GM12878 (cell line): ENCODE data around the gene LMBR1. TPM values are rescaled to one million over a fixed set of nuclear protein-coding genes. Genes with fewer than 3 reads are reported as not detected.
"Not testable (repeated sequence)": the region's sequence is repeated elsewhere in the genome, so short reads cannot be mapped to it uniquely, and the experiment has no call there.

ENCODE experiments used
- ATAC-seq: fragments of 200-7000 bp; cut with Tn5 transposase; 3 replicates; pipeline ENCODE4 v1.9.1; 2020; ENCODE audit warnings: mild to moderate bottlenecking, moderate library complexity
- BruUV-seq: library from RNA; stranded (reverse); fragments of 400-500 nt; replicated peaks from 2 replicates; lab custom pipeline; 2021; lab: Mats Ljungman, UMichigan
- CTCF ChIA-PET: fragments of 300-600 bp; sonication (Branson Sonifier 250); formaldehyde crosslinking; extraction: SDS; loops from one replicate; lab custom pipeline; 2021; ENCODE audit warnings: inconsistent platforms; lab: Yijun Ruan, JAX
- POLR2A ChIA-PET: fragments of 350-600 bp; formaldehyde crosslinking; extraction: SDS; loops from one replicate; lab custom pipeline; 2021; ENCODE audit warnings: inconsistent platforms; lab: Charles Lee
- RAD21 ChIA-PET: fragments of 300-600 bp; sonication (Branson Sonifier 250); formaldehyde crosslinking; loops from one replicate; lab custom pipeline; 2023; ENCODE audit warnings: antibody characterized with exemption; ENCODE audit not compliant: unreplicated experiment; lab: Charles Lee
- SMC1A ChIA-PET: fragments of 300-600 bp; sonication (Branson Sonifier 250); formaldehyde crosslinking; loops from one replicate; lab custom pipeline; 2023; ENCODE audit not compliant: unreplicated experiment, uncharacterized antibody; lab: Charles Lee
- DNase-seq: peaks from one replicate; pipeline ENCODE4 v3.0.0-alpha.2; 2011; ENCODE audit warnings: low read depth, low spot score
- FAIRE-seq: peaks from 3 replicates; lab custom pipeline; 2011; peaks lifted over from hg19 to GRCh38; lab: Jason Lieb, UNC
- H2AFZ ChIP-seq: 2 replicates; pipeline ENCODE4 v1.6.0; 2011; ENCODE audit warnings: low read depth, low read length, control low read depth; ENCODE audit not compliant: control insufficient read depth
- H3K27ac ChIP-seq: 2 replicates; pipeline ENCODE4 v1.5.1; 2011; ENCODE audit warnings: control low read depth; ENCODE audit not compliant: control insufficient read depth, insufficient read depth
- H3K27me3 ChIP-seq, 2 experiments: replicated peaks in 1 of 2; 2 replicates each; pipeline versions ENCODE4 v1.6.0 to v1.6.1; 2011; ENCODE audit warnings: low read length in 1 of 2; ENCODE audit not compliant: control insufficient read depth in 2 of 2, insufficient read depth in 2 of 2
- H3K36me3 ChIP-seq, 2 experiments: 2 replicates each; pipeline ENCODE4 v1.5.1; 2011; ENCODE audit warnings: low read length in 1 of 2; ENCODE audit not compliant: control insufficient read depth in 2 of 2, insufficient read depth in 2 of 2
- H3K4me1 ChIP-seq: 2 replicates; pipeline ENCODE4 v1.6.1; 2011; ENCODE audit warnings: mild to moderate bottlenecking, low read length, moderate library complexity, mixed read lengths; ENCODE audit not compliant: control insufficient read depth, insufficient read depth
- H3K4me2 ChIP-seq: 2 replicates; pipeline ENCODE4 v1.6.0; 2011; ENCODE audit warnings: control low read depth; ENCODE audit not compliant: control insufficient read depth, insufficient read depth
- H3K4me3 ChIP-seq: fragments of 200-600 bp; sonication (generic); 2 replicates; pipeline ENCODE4 v1.5.1; 2016
- H3K79me2 ChIP-seq: 2 replicates; pipeline ENCODE4 v1.6.0; 2011; ENCODE audit warnings: low read length; ENCODE audit not compliant: control insufficient read depth, insufficient read depth
- H3K9ac ChIP-seq: 2 replicates; pipeline ENCODE4 v1.8.0; 2011; ENCODE audit warnings: low read length, control low read depth, mixed read lengths; ENCODE audit not compliant: control insufficient read depth, insufficient read depth
- H3K9me3 ChIP-seq: replicated peaks from 3 replicates; pipeline ENCODE4 v1.5.1; 2011; ENCODE audit warnings: mild to moderate bottlenecking, low read length; ENCODE audit not compliant: control insufficient read depth, insufficient read depth
- H4K20me1 ChIP-seq: 2 replicates; pipeline ENCODE4 v1.6.0; 2011; ENCODE audit not compliant: control insufficient read depth, insufficient read depth
- EZH2 ChIP-seq: IDR thresholded peaks from 2 replicates; pipeline ENCODE4 v1.6.1; 2012; ENCODE audit warnings: low read depth, mild to moderate bottlenecking, control low read depth, inconsistent platforms, low read length, borderline replicate concordance; ENCODE audit not compliant: control insufficient read depth
- GATAD2B ChIP-seq: fragments of 450-650 bp; conservative IDR thresholded peaks from 2 replicates; pipeline ENCODE4 v1.6.1; 2017; ENCODE audit warnings: low read depth, mild to moderate bottlenecking, moderate library complexity
- HDAC2 ChIP-seq: fragments of 200-600 bp; sonication (generic); IDR thresholded peaks from 2 replicates; pipeline ENCODE4 v1.6.1; 2017
- NFIC ChIP-seq: IDR thresholded peaks from 2 replicates; pipeline ENCODE4 v1.6.1; 2012; ENCODE audit warnings: low read depth, mild to moderate bottlenecking, inconsistent platforms, low read length, moderate library complexity
- NRF1 ChIP-seq: conservative IDR thresholded peaks from 2 replicates; pipeline ENCODE4 v1.6.1; 2011; ENCODE audit warnings: mild to moderate bottlenecking, low read depth, low read length, improper control_type of control experiment
- SMARCA5 ChIP-seq: fragments of 450-650 bp; IDR thresholded peaks from 2 replicates; pipeline ENCODE4 v1.6.1; 2017; ENCODE audit warnings: mild to moderate bottlenecking
- YY1 ChIP-seq: IDR thresholded peaks from 2 replicates; pipeline ENCODE4 v1.6.1; 2011; ENCODE audit warnings: low read depth, mild to moderate bottlenecking, low read length
- ZNF217 ChIP-seq: fragments of 450-650 bp; IDR thresholded peaks from 2 replicates; pipeline ENCODE4 v1.6.1; 2017; ENCODE audit warnings: antibody characterized with exemption, mild to moderate bottlenecking
- ZZZ3 ChIP-seq: IDR thresholded peaks from 2 replicates; pipeline ENCODE4 v1.6.1; 2011; ENCODE audit warnings: low read depth; ENCODE audit not compliant: control insufficient read depth, insufficient read length
- WGBS: methylation state at CpG from one replicate; pipeline ENCODE4 v1.1.6; 2016; ENCODE audit warnings: low lambda C conversion rate; ENCODE audit not compliant: insufficient replicate concordance, insufficient coverage; ENCODE audit errors: missing lambda C conversion rate; 5-methylcytosine and 5-hydroxymethylcytosine counted together
- in situ Hi-C: fragments of 300-500 bp; cut with MboI; formaldehyde crosslinking; loops from 9 replicates; pipeline ENCODE4 v1.14.3; 2018; ENCODE audit warnings: mixed read lengths
- intact Hi-C: fragments of 100-400 bp; cut with micrococcal nuclease; formaldehyde crosslinking; loops from one replicate; pipeline ENCODE4 v1.14.2; 2022; ENCODE audit not compliant: unreplicated experiment
- polyA plus RNA-seq, 11 experiments: library from polyadenylated mRNA; depleted of rRNA in 4 of 11; unstranded in 6 of 11; stranded (reverse) in 5 of 11; fragments of >200 nt; fragmentation: Nextera tagmentation in 4 of 11; fragmentation: Illumina TruSeq in 1 of 11; extraction: Ambion mirVana in 4 of 11; extraction: Trizol in 1 of 11; gene quantifications; 1 replicate in 1 of 11; 2 replicates in 10 of 11; pipeline versions ENCODE4 v1.2.1 to v1.2.3, GENCODE V29; 2011 to 2016; ENCODE audit warnings: inconsistent platforms in 2 of 11, missing spikeins in 2 of 11, low read depth in 1 of 11
- total RNA-seq, 4 experiments: library from RNA; depleted of rRNA in 3 of 4; stranded (reverse); fragments of >200 nt in 3 of 4; fragmentation: Illumina TruSeq in 1 of 4; extraction: Trizol in 1 of 4; gene quantifications; 2 replicates each; pipeline versions ENCODE4 v1.2.1 to v1.2.3, GENCODE V29; 2013 to 2021
- TF ChIP-seq, protein P1 (sequence below): fragments of 150-350 bp; IDR thresholded peaks from 2 replicates; pipeline ENCODE4 v1.6.1; 2016; ENCODE audit warnings: low read depth, low read length

The LMBR1 gene
- total and polyA plus RNA-seq, 10 of the 15 experiments (the other 5 are each of a cell fraction or from before 2014, with no cell fraction given), result 4.0 to 63.5 (median 28.8) TPM

GRCh38 chr7:156861212-156861611 is 31.8 kb downstream of the LMBR1 start:
- in situ Hi-C loops, result no loop called here
- ChIA-PET POLR2A (no interaction called here), RAD21 (no interaction called here), CTCF (no interaction called here), SMC1A (no interaction called here)
- no peaks in the 10 kb centered on the region for H3K4me1 ChIP-seq
- no peaks in the 10 kb centered on the region for H4K20me1 ChIP-seq
- intact Hi-C loops, result no loop called here
- no peak overlapping the region for H3K27ac ChIP-seq
- H3K27me3 ChIP-seq, result no peaks in the 10 kb centered on the region
- no TSS peak for BruUV-seq
- peaks cover 21% of the 10 kb centered on the region; the same call in 2 of the 3 replicates for H3K9me3 ChIP-seq
- H3K4me3 ChIP-seq, result no peak overlapping the region
- DNase-seq (no peak), ATAC-seq (no peak), FAIRE-seq (no peak)
- peaks cover 0 to 3% of the 10 kb centered on the region in 2 experiments; a peak in 1 of 4 replicates for H3K36me3 ChIP-seq
- H3K4me2 ChIP-seq, result no peak overlapping the region
- TF ChIP-seq ZZZ3 (no peak), SMARCA5 (no peak), NRF1 (no peak), NFIC (no peak), EZH2 (no peak), ZNF217 (no peak), HDAC2 (no peak), YY1 (no peak), GATAD2B (no peak)
- TF ChIP-seq, protein P1, sequence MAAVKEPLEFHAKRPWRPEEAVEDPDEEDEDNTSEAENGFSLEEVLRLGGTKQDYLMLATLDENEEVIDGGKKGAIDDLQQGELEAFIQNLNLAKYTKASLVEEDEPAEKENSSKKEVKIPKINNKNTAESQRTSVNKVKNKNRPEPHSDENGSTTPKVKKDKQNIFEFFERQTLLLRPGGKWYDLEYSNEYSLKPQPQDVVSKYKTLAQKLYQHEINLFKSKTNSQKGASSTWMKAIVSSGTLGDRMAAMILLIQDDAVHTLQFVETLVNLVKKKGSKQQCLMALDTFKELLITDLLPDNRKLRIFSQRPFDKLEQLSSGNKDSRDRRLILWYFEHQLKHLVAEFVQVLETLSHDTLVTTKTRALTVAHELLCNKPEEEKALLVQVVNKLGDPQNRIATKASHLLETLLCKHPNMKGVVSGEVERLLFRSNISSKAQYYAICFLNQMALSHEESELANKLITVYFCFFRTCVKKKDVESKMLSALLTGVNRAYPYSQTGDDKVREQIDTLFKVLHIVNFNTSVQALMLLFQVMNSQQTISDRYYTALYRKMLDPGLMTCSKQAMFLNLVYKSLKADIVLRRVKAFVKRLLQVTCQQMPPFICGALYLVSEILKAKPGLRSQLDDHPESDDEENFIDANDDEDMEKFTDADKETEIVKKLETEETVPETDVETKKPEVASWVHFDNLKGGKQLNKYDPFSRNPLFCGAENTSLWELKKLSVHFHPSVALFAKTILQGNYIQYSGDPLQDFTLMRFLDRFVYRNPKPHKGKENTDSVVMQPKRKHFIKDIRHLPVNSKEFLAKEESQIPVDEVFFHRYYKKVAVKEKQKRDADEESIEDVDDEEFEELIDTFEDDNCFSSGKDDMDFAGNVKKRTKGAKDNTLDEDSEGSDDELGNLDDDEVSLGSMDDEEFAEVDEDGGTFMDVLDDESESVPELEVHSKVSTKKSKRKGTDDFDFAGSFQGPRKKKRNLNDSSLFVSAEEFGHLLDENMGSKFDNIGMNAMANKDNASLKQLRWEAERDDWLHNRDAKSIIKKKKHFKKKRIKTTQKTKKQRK, result no peak
- no peak overlapping the region for H2AFZ ChIP-seq
- WGBS, result 100% methylated on average over 2 of the region's 2 CpGs
- no peak overlapping the region for H3K9ac ChIP-seq
- peaks cover 4% of the 10 kb centered on the region for H3K79me2 ChIP-seq

- H3K36me3 ChIP-seq, BruUV-seq, H3K27me3 ChIP-seq, H3K79me2 ChIP-seq, ATAC-seq, POLR2A ChIA-PET, H3K27ac ChIP-seq, intact Hi-C loops, CTCF ChIA-PET, SMC1A ChIA-PET, in situ Hi-C loops, DNase-seq, H3K4me3 ChIP-seq, H3K9ac ChIP-seq, H3K4me2 ChIP-seq, H3K4me1 ChIP-seq, H4K20me1 ChIP-seq, H2AFZ ChIP-seq, FAIRE-seq: not testable (repeated sequence)
- RAD21 ChIA-PET, result interaction anchor here (0.6 kb wide), 2 partner anchors 74 to 370 kb away, joined by 3 to 4 read pairs; no protein-coding TSS in a partner anchor
- WGBS, result 95% methylated on average over 8 of the region's 8 CpGs
- H3K9me3 ChIP-seq, result peaks cover 22% of the 10 kb centered on the region; the same call in 2 of the 3 replicates
These were observed 32.9 kb downstream of the LMBR1 start for GRCh38 chr7:156860099-156860498.
